ENCODE data around the gene HNRNPH3.

Gene HNRNPH3

GRCh38 chr10:68371604-68372003 is 39.7 kb downstream of the HNRNPH3 start:
- no peak for TF ChIP-seq CTCF (IDR thresholded peaks at IDR 0.05; ENCODE audit: control insufficient read depth, insufficient read depth, low read depth, low read length, missing control alignments)

DNA sequence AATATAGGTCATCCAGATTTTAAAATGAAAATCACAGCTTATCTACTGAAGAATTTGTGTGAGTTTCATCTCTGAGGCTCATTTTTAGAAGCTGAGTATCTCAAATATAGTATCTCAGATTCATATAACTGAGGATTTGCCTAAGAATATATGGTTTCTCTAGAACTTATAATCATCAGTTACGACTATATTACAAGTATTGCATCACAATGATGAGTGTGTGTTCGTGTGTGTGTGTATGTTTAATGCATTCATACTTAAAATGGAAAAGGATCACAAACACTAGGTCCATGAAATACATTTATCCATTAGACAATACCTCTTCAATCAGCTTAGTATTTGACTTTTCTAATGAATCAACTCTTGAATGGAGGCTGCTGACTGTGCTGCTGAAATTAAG is 53.9 kb downstream of the HNRNPH3 start:
- DNase-seq (ENCODE audit: low read depth) = no peak
- no peak for TF ChIP-seq CTCF (IDR thresholded peaks at IDR 0.05; ENCODE audit: control insufficient read depth, insufficient read depth, low read depth, low read length, missing control alignments)
- H3K4me3 ChIP-seq (ENCODE audit: control insufficient read depth, low read depth, low read length) = no peak overlapping the region

More at GRCh38 chr10:68371604-68372003, 39.7 kb downstream of the HNRNPH3 start:
- DNase-seq (ENCODE audit: low read depth) = no peak
- no peak overlapping the region for H3K4me3 ChIP-seq (ENCODE audit: control insufficient read depth, low read depth, low read length)

Data from AG09309 (cell line).